ENCODE measurements around the gene DNAJC3. TPM values are rescaled to one million over a fixed set of nuclear protein-coding genes. Genes with fewer than 3 reads are reported as not detected.
"Not testable (repeated sequence)": the region's sequence is repeated elsewhere in the genome, so short reads cannot be mapped to it uniquely, and the experiment has no call there.

Gene DNAJC3
- total RNA-seq, 1 experiment from 2014 or later = 37.9 TPM

GRCh38 chr13:95712846-95713245 is 35.9 kb downstream of the DNAJC3 start:
- H3K4me1 ChIP-seq (replicated peaks) = peaks cover 15% of the 10 kb centered on the region
- not testable (repeated sequence) for DNase-seq (ENCODE audit: low read depth in 1 of 2, low spot score in 2 of 2)

GRCh38 chr13:95713651-95714050 is 36.7 kb downstream of the DNAJC3 start:
- H3K9me3 ChIP-seq (replicated peaks) = no peaks in the 10 kb centered on the region
- peaks cover 15% of the 10 kb centered on the region for H3K4me1 ChIP-seq (replicated peaks)
- no peak overlapping the region for H3K4me3 ChIP-seq
- H3K36me3 ChIP-seq = peaks cover 27% of the 10 kb centered on the region; the same call in 1 of the 2 replicates
- DNase-seq (ENCODE audit: low read depth in 1 of 2, low spot score in 2 of 2) = no peak
- H3K27me3 ChIP-seq (replicated peaks) = no peaks in the 10 kb centered on the region
- H3K27ac ChIP-seq = no peak overlapping the region

More at GRCh38 chr13:95712846-95713245, 35.9 kb downstream of the DNAJC3 start:
- H3K27me3 ChIP-seq (replicated peaks); H3K4me3 ChIP-seq; H3K27ac ChIP-seq; H3K9me3 ChIP-seq (replicated peaks): not testable (repeated sequence)
- H3K36me3 ChIP-seq = peaks cover 27% of the 10 kb centered on the region; the same call in 1 of the 2 replicates

GRCh38 chr13:95714142-95714832 is 37.3 kb downstream of the DNAJC3 start:
- peak in 1 of 2 experiments; percentile 18 for DNase-seq (ENCODE audit: low read depth in 1 of 2, low spot score in 2 of 2)
- Histone ChIP-seq H3K9me3 (replicated peaks) (no peaks in the 10 kb centered on the region), H3K36me3 (peaks cover 25% of the 10 kb centered on the region; the same call in 1 of the 2 replicates), H3K4me1 (replicated peaks) (peaks cover 15% of the 10 kb centered on the region), H3K4me3 (no peak overlapping the region), H3K27me3 (replicated peaks) (no peaks in the 10 kb centered on the region), H3K27ac (no peak overlapping the region)

GRCh38 chr13:95716231-95716630 is 39.3 kb downstream of the DNAJC3 start:
- Histone ChIP-seq H3K4me3 (no peak overlapping the region), H3K36me3 (peaks cover 11% of the 10 kb centered on the region; the same call in 1 of the 2 replicates), H3K9me3 (replicated peaks) (no peaks in the 10 kb centered on the region), H3K27ac (no peak overlapping the region), H3K4me1 (replicated peaks) (peaks cover 15% of the 10 kb centered on the region), H3K27me3 (replicated peaks) (no peaks in the 10 kb centered on the region)
- DNase-seq (ENCODE audit: low read depth in 1 of 2, low spot score in 2 of 2) = no peak

- no peaks in the 10 kb centered on the region for H3K4me1 ChIP-seq (replicated peaks)
- no peak for DNase-seq (ENCODE audit: low read depth in 1 of 2, low spot score in 2 of 2)
- H3K27ac ChIP-seq = no peak overlapping the region
- H3K36me3 ChIP-seq = peaks cover 3% of the 10 kb centered on the region; the same call in 1 of the 2 replicates
- no peaks in the 10 kb centered on the region for H3K27me3 ChIP-seq (replicated peaks)
- H3K4me3 ChIP-seq = no peak overlapping the region
- H3K9me3 ChIP-seq (replicated peaks) = no peaks in the 10 kb centered on the region
Observed at GRCh38 chr13:95722241-95722640, 45.3 kb downstream of the DNAJC3 start.

GRCh38 chr13:95723438-95723837 is 46.5 kb downstream of the DNAJC3 start:
- H3K27me3 ChIP-seq (replicated peaks) = no peaks in the 10 kb centered on the region
- H3K36me3 ChIP-seq = peaks cover 3% of the 10 kb centered on the region; the same call in 1 of the 2 replicates
- H3K27ac ChIP-seq = no peak overlapping the region
- H3K9me3 ChIP-seq (replicated peaks) = no peaks in the 10 kb centered on the region
- no peaks in the 10 kb centered on the region for H3K4me1 ChIP-seq (replicated peaks)
- DNase-seq (ENCODE audit: low read depth in 1 of 2, low spot score in 2 of 2) = no peak
- no peak overlapping the region for H3K4me3 ChIP-seq

GRCh38 chr13:95724252-95724651 is 47.3 kb downstream of the DNAJC3 start:
- H3K27ac ChIP-seq = no peak overlapping the region
- no peak overlapping the region for H3K4me3 ChIP-seq
- H3K27me3 ChIP-seq (replicated peaks) = no peaks in the 10 kb centered on the region
- H3K9me3 ChIP-seq (replicated peaks) = no peaks in the 10 kb centered on the region
- peaks cover 3% of the 10 kb centered on the region; the same call in 1 of the 2 replicates for H3K36me3 ChIP-seq
- DNase-seq (ENCODE audit: low read depth in 1 of 2, low spot score in 2 of 2) = no peak
- no peaks in the 10 kb centered on the region for H3K4me1 ChIP-seq (replicated peaks)

GRCh38 chr13:95726876-95727275 is 49.9 kb downstream of the DNAJC3 start:
- Histone ChIP-seq H3K27ac (no peak overlapping the region), H3K9me3 (replicated peaks) (no peaks in the 10 kb centered on the region), H3K4me1 (replicated peaks) (no peaks in the 10 kb centered on the region), H3K36me3 (peaks cover 3% of the 10 kb centered on the region; the same call in 1 of the 2 replicates), H3K4me3 (no peak overlapping the region), H3K27me3 (replicated peaks) (no peaks in the 10 kb centered on the region)
- DNase-seq (ENCODE audit: low read depth in 1 of 2, low spot score in 2 of 2) = no peak

- Histone ChIP-seq H3K4me3 (no peak overlapping the region), H3K36me3 (peaks cover 3% of the 10 kb centered on the region; the same call in 1 of the 2 replicates), H3K4me1 (replicated peaks) (no peaks in the 10 kb centered on the region), H3K27me3 (replicated peaks) (no peaks in the 10 kb centered on the region), H3K9me3 (replicated peaks) (no peaks in the 10 kb centered on the region), H3K27ac (no peak overlapping the region)
- DNase-seq (ENCODE audit: low read depth in 1 of 2, low spot score in 2 of 2) = no peak
Observed at GRCh38 chr13:95728957-95729356, 52.0 kb downstream of the DNAJC3 start.

GRCh38 chr13:95734124-95734523 is 57.2 kb downstream of the DNAJC3 start:
- Histone ChIP-seq H3K4me3 (no peak overlapping the region), H3K9me3 (replicated peaks) (no peaks in the 10 kb centered on the region)
- no peak for DNase-seq (ENCODE audit: low read depth in 1 of 2, low spot score in 2 of 2)

GRCh38 chr13:95740071-95740978 is 63.4 kb downstream of the DNAJC3 start:
- not testable (repeated sequence) for H3K4me3 ChIP-seq; H3K36me3 ChIP-seq; H3K4me1 ChIP-seq (replicated peaks); DNase-seq (ENCODE audit: low read depth in 1 of 2, low spot score in 2 of 2); H3K27me3 ChIP-seq (replicated peaks); H3K9me3 ChIP-seq (replicated peaks); H3K27ac ChIP-seq

More at GRCh38 chr13:95734124-95734523, 57.2 kb downstream of the DNAJC3 start:
- H3K27ac ChIP-seq = no peak overlapping the region
- H3K4me1 ChIP-seq (replicated peaks) = no peaks in the 10 kb centered on the region
- H3K27me3 ChIP-seq (replicated peaks) = no peaks in the 10 kb centered on the region
- no peaks in the 10 kb centered on the region for H3K36me3 ChIP-seq

- H3K27ac ChIP-seq = no peak overlapping the region
- H3K4me1 ChIP-seq (replicated peaks) = no peaks in the 10 kb centered on the region
- DNase-seq (ENCODE audit: low read depth in 1 of 2, low spot score in 2 of 2) = no peak
- H3K9me3 ChIP-seq (replicated peaks) = no peaks in the 10 kb centered on the region
- H3K4me3 ChIP-seq = no peak overlapping the region
- no peaks in the 10 kb centered on the region for H3K36me3 ChIP-seq
- no peaks in the 10 kb centered on the region for H3K27me3 ChIP-seq (replicated peaks)
Observed at GRCh38 chr13:95740979-95741320, 64.0 kb downstream of the DNAJC3 start.

GRCh38 chr13:95741584-95742563 is 64.9 kb downstream of the DNAJC3 start:
- Histone ChIP-seq H3K4me3 (no peak overlapping the region), H3K4me1 (replicated peaks) (no peaks in the 10 kb centered on the region), H3K9me3 (replicated peaks) (no peaks in the 10 kb centered on the region), H3K36me3 (no peaks in the 10 kb centered on the region), H3K27me3 (replicated peaks) (no peaks in the 10 kb centered on the region), H3K27ac (no peak overlapping the region)
- no peak for DNase-seq (ENCODE audit: low read depth in 1 of 2, low spot score in 2 of 2)
